GM19463 (cell line): ENCODE results near the gene TNS1.

Experiments used
- ATAC-seq: cut with Tn5 transposase; IDR thresholded peaks from one replicate; pipeline ENCODE4 v1.9.1; 2021; ENCODE audit warnings: mild to moderate bottlenecking, moderate library complexity; ENCODE audit not compliant: unreplicated experiment

Gene TNS1

DNA sequence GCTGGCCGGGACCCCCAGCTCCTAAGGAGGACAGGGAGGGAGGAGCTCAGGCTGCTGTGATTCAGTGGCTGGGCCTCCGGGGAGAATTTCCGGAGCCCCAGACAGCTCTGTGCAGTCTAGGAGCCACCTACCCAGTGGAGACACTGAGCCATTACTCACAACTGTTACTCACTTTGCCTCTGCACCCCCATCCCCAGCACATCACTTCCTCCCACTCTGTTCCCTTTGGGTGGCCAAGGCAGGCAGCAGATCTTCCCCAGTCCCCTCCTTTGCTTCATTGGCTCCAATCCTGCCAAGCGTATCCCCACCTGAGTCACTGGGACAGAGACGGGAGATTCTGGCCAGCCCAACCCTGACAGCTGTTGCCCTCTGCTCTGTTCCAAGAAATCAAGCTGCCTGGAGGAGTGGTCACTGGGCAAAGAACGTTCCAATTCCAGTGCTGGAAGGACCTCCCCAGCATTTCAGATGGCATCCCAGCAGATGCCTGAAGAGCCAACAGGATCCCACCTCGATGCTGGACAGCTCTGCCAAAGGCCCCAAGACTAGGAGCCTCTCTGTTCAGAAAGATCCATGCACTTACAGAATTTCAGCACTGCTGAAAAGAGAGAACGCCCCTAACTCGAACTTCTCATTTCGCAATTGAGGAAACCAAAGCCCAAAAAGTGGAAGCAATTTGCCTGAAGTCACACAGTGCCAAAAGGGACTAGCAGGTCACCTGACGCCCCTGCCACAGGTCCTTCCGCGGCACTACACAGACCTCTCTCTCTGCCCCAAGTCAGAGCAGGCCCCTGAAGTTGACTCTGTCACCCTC is 68.3 kb downstream of the TNS1 start:
- no peak for ATAC-seq

DNA sequence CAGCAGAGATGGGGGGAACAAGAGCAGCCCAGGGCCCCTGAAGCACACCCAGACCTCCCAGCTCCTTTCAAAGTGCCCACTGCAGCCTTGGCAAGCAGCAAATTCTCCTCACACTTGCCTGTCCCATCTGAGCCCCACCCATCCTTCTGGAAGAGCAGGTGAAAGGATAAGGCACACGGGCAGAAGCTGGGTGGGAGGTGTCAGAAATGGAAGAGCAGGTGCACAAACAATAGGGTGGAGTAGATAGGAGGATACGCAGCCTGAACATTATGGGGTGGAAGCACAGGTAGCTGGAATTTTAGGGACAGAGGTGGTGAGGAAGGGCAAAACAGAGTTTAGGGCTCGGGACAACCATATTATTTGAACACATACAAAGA is 69.2 kb downstream of the TNS1 start:
- no peak for ATAC-seq

DNA sequence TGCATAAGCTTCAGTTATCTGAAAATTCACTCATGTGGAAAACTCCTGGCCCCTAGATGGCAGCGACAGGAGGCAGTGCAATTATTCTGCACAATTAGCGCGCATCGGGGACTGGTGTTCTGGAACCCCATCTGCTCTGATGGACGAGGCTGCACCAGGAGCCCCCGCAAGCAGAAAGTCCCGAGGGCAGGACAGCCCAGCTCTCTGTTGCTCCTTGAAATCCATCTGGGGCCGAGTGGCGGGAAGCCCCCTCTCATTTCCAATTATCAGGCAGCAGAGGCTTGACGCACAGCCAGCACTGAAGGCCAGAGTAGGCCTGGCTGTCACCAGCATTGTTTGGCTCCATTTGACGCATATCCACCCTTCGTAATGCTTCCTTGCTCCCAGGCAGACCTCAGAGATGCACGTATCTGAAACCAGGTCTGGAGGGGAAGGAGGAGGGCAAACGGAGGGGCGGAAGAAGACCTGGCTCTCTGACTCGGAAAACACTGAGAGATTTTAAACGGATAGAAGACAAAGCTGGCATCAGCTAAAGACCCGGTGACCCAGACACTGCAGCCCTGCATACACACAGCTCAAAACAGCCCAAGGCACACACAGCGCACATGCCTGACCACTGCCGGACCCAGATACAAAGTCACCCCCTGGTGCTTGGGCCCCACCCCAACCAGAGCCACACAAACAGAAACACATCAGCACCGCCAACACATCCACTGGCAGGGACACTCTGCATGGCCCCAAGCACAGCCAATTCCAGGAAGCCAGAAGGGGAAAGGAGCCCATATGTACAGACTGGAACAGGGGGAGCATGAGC is 69.8 kb downstream of the TNS1 start:
- ATAC-seq = no peak

DNA sequence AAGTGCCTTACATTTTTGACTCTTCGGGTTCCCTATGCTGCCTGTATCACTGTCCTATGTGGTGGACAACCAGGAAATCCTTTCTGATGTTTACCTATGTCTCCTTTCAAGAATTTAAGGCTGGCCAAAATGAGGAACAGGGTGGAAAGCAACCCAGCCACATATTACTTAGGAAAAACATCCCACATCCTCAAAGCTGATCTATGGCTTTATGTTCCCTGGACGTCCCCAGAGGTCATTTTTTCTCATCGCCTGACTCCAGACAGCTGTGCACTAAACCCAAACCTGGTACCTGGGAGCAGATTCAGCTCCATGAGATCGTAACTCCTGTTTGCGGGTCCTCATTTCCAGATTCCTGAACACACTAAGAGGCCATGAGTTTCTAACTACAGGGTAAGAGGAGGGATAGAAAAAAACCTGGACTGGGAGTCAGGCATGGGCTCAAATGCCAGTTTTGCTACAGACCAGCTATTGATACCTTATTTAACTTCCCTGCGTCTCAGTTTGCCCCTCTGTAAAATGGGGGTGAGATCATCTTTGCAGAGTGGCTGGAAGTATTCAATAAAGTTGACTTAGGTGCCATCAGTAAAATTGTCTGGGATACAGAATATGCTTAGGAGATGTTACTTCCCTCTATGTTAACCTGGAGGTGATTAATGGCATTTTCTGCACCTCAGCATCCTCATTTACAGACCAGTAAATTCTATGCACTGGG is 70.8 kb downstream of the TNS1 start:
- ATAC-seq = no peak

DNA sequence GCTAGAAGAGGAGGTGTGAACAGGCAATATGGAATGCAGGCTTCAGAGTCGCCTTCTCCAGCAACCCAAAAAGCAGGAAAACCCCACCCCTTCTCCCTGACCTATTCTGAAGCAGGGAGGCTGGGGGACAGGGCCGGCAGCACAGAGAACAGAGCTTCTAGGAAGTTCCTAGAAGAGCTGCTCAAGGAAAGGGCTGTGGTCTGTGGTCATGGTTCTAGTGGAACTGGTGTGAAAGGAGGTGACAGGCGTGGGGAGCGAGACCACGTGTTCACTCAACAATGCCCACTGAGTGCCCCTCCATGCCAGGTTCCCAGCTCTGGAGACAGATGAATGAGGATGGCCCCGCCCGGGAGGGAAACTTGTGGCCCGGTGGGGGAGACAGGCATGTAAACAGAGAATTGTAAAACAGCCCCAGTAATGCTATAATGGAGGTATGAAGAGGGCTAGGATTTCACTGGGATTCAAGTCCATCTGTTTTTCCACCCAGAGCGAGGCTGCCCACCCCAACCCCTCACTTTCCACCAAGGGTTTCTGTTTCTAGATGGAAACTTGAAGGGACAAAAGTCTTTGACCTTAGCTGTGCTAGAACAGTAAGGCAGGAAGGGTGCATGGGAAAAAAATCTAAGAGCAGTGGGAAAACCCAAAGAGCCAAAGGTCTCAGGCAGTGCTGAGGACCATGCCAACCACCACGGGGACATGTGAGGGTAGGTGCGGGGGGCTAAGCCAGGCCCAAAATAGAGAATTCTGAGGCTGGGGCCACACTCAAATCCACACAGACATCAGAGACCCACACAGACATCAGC is 71.8 kb downstream of the TNS1 start:
- no peak for ATAC-seq

DNA sequence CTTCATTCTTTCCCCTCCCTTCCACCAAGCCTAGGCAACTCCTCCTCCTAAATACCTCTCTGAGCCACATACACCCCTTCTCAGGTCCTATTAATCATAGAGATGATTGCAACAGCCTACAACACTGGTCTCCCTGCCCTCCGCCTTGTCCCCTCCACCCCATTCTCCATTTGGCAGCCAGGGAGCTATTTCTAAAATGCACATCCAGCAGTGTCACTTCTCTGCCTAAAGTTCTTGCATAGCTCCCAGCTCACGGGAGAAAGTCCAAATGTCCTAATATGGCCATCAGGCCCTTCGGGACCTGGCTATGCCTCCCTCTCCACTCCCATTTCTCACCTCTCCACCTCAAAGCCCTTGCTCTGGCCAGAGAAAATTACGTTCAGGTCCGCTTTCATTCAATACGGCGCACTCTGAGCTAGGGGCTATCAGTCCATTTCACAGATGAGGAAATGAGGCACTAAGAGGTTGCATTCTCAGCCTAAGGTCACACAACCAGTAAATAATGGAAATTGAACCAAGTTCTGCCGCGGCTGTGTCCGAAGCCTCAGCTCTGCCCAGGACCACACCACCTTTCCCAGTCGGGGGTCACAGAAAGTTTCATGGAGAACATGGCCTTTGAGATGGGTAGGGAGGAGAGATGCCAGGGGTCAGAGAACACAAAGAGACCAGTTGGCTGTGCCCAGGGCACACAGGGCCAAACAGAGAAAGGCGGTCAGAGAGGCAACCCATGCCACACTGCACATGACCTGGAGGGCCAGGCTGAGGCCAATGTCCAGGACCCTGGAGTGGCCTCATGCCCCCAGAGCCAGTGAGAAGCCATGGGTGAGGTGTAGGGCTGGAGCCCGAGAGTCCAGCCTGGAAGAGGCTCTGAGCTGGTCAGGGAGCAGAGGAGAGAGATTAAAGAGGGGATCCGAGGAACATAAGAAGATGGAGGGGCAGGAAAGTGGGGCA is 72.8 kb downstream of the TNS1 start:
- ATAC-seq = no peak

DNA sequence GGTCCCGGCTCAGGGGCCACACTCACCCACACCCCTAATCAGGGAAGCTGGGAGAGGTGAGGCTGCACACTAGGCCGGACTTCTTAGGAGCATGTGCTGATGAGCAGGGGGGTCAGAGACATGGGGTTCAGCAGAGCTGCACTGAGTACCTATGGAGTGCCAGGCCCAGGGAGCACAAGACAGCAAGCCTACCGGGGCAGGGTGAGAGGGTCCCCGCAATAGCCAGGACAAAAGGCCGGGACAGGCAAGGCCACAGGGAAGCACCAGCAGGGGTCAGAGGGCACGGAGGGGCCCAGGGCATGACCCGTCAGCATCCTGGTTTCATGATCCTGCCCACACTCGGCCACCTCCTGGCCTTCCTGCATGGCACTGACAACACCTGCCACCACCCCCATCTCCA is 73.5 kb downstream of the TNS1 start:
- ATAC-seq = no peak

DNA sequence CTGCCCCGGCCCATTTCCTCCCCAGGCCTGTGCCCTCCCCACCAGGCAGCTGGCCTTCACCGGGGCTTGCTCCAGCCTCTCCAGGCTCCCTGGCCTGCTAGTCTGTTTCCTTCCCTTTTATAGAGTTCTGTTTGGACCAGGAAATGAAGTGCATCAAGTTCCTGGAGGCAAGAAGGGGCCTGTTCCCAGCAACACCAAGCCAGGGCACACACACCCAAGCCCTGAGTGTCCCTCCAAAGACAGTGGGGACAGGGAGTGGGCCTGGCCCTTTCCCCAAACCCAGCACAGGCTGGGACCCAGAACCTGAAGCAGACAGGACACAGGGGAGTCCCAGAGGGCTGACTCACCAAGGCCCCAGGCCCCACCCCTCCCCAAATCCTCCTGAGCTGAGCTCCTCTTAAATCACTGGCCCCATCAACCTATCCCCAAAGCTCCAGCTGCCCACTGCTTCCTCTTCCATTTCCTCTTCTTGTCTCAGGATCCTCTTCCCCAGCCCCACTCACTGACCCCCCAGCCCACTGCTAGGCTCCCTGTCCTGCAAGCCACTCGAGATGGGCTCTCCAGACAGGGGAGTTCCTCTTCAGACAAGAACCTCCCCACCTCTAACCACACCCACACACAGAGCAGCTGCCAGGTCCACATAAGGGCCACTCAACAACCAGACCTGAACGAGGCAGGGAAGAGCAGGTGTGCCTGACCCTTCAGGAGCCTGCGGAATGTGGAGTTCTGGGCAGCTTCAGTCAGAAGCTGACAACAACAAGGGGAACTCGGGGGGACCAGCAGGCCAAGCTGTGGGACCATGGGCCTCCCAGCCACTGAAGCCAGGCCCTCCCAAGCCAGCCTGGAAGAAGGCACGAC is 74.2 kb downstream of the TNS1 start:
- no peak for ATAC-seq

DNA sequence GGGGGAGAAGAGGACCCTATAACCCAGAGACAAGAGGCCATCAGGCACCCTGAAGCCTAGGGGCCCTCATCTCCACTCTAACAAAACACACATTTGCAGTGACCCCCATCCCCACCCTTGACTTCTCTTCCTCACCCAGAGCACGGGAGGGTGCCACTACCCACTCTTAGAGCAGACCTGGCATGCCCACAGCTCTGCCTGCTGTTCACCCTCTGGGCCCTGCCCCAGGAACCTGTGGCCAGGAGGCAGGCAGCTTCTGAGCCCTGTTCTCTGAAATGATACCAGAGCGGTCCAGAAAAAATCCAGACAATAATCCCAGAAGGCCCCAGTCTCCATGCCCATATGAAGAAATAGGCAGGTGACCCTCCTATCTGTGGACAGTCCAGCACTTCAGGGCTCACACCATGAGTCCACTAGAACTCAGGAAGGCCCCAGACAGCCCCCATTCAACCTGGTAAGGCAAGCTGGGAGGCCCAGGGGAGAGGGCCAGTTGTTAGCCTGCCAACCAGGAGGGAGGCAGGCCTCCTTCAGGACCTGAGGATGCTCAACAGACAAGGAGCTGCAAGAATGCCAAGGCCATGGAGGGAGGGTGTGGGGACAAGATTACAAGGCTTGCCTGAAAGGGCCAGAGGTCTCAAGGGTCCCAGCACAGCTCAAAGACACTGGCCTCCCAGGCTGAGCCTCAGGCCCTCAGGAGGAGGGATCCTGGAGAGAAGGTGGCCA is 75.0 kb downstream of the TNS1 start:
- ATAC-seq = no peak

DNA sequence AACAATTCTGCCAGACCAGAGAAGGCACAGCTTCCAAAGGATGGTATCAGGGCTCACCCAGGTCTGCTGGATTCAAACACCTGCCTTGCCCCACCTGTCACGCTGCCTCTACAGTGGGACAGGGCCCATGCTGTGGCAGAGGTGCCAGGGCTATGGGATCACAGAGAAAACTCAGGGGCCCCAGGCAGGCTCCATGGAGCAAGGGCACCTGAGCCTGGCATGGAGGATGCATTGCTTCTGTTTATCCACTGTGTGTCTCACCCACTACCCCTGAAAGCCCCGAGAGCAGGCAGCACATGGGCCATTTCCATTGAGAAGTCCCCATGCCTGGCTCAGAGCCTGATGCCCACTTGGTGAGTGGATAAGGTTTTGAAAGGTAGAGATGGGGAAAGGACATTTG is 76.0 kb downstream of the TNS1 start:
- ATAC-seq = no peak

DNA sequence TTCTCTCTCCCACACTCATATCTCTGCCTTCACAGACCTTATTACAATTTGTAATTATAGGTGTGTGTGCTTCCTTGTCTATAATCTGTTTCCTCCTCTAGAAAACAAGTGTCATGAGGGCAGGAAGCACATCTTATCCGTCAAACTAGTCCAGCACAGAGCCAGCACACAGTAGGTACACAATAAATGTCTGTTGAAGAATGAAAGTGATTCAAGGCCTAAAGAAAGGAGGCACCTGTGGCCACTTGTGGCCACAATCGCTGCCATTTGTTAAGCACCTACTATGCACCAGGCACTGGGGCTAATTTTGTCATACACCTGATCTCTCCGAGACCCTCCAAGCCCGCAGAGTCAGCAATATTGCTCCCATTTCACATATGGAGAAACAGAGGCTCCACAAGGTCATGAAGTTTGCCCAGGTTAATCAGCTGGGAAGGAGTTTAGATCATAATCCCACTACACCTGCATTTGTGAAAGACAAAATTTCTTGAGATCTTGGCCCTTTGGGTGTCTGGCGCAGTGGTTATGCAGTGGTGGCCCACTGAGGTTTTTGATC is 78.4 kb downstream of the TNS1 start:
- ATAC-seq = no peak

DNA sequence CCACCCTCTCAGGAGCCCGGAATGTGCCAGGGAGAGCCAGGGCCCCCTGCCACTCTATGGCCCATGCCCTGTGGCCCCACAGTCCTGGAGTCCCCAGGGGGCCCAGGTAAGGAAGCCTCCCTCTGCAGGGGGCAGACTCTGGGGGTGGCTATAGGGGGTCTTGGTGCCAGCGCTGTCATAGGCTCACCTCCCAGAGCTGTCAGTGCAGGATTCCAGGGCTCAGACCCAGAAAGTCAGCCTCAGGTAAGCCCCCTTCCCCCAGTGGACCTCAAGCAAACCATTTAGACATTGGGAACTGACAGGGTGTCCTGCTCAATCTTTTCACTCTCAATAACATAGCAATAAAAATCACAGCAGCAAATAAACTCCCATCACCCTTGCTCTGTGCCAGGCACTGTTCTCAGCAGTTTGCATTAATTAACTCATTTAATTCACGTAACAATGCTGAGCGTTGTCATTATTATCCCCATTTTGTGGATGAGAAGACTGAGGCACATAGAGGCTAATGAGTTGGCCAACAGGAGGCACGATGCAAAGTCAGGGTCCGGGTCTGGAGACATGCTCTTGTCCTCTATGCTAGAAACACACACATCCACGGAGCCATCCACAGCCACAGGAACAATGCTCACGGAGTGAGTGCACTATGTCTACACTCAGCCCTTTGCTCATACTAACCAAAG is 79.6 kb downstream of the TNS1 start:
- ATAC-seq = no peak

DNA sequence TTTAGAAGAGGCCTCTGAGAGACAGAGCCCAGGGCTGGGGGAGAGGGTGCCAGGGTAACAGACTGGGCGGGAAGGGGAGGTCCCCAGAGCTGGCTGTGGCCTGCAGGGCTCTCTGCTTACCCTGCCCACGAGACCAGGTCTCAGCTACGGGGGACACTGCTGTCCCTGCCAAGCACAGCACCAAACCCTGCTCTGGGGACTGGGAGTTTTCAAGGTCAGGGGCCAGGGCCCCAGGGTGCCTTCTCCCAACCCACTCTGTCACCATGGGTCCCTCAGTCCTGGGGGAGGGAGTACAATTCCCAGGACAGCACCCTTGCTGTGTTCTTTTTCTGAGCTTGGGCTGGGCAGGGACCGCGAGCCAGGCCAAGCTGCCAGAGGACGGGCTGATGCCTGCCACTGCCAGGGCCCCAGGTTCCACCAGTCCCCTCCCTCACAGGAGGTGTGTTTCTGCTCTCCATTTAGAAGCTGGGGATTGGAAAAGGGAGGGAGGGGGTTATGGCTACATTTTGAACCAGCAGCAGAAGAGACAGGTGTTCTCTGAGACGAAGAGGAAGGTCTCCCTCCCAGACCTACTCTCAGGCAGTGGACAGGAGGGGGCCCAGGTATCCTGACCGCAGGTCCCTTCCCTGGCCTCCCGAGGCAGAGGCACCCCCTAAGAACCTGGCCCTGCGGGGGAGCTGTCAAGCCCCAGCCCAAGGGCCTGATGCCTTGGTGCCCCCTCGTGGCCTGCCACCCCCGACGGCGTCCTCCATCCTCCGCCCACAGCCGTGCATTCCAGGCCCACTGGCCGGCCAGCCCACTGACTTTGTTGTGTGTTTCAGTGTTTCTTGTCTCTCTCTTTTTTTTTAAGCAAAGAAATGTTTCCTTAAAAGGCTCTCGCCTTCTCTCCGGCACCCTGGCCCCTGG is 80.4 kb downstream of the TNS1 start:
- ATAC-seq = no peak

DNA sequence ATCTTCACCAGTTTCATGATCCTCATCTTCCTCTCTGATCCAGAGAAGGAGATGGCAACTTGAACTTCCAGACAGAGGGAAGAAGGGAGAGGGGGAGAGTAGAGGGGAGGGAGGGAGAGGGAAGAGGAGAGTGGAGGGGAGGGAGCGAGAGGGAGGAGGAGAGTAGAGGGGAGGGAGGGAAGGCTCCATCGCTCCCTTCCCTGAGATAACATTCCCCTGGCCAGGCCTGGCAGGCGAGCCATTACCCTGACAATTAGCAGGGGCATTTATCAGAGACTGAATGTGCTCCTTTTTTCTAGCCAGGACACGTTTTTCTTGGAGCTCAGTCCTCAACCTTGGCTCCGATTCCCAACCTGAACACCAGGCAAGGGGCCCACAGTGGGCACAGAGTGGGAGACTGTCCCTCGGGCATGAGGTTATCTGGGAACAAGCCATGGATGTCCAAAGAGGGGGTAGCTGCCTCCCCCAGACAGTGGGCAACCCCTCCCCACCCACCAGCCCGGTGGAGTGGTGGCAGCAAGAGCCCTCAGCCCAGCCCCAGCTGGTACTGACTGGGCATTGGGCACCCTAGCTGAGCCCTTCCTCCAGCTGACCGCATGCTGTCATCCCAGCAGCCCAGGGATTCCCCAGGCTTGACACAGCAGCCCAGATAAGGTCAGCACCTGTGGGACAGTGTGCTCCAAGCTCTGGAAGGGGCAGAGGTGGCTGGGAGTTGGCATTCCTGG is 81.8 kb downstream of the TNS1 start:
- ATAC-seq = no peak

DNA sequence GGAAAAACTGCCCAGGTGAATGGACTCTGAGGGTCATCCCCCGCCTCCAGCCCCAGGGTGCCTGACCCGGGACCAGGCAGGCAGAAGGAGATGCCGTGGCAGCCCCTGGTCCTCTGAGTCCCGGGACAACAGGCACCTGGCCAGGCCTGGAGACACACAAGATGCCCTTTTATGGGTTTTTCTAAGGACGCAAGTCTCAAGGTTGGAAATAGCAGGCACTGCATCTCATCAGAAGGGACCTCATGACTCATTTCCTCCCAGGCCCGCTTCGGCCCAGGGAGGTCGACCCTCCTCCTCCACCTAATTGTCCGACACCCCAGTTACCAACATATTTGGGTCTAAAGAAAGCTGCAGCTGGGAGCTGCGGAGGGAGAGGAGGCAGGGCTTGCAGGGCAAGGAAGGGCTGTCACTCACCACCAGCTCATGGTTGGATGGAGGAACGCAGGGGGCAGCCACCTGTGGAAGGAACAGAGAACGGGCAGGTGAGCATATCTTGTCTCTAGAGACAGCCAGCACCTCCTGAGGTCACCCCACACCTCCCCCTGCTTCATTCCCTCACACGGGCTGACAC is 82.9 kb downstream of the TNS1 start:
- no peak for ATAC-seq
